GM21447 (cell line): ENCODE data around the gene HAP1.
"Not testable (repeated sequence)": the region's sequence is repeated elsewhere in the genome, so short reads cannot be mapped to it uniquely, and the experiment has no call there.

Experiments
- ATAC-seq: cut with Tn5 transposase; IDR thresholded peaks from one replicate; pipeline ENCODE4 v1.9.1; 2021; ENCODE audit not compliant: unreplicated experiment

Gene HAP1

GRCh38 chr17:41692722-41693521, 41.5 kb downstream of the HAP1 start:
- no peak for ATAC-seq

- no peak for ATAC-seq
Observed at GRCh38 chr17:41691031-41691777, 43.2 kb downstream of the HAP1 start.

- ATAC-seq, result no peak
Observed at GRCh38 chr17:41690497-41690896, 43.9 kb downstream of the HAP1 start.

GRCh38 chr17:41689497-41690299, 44.7 kb downstream of the HAP1 start:
- no peak for ATAC-seq

GRCh38 chr17:41688641-41689496, 45.6 kb downstream of the HAP1 start, which contains the start of gene EIF1:
TSS of gene EIF1 (plus strand) at chr17:41688885. CDS start at chr17:41689039, 154 bp downstream.
- peak; percentile 69 for ATAC-seq

- ATAC-seq, result no peak
Observed at GRCh38 chr17:41687828-41688640, 46.4 kb downstream of the HAP1 start.

- no peak for ATAC-seq
Observed at GRCh38 chr17:41686281-41686680, 48.2 kb downstream of the HAP1 start.

GRCh38 chr17:41685753-41686152, 48.7 kb downstream of the HAP1 start:
- not testable (repeated sequence) for ATAC-seq

GRCh38 chr17:41684035-41684434, 50.4 kb downstream of the HAP1 start:
- no peak for ATAC-seq

GRCh38 chr17:41683441-41684007, 50.9 kb downstream of the HAP1 start:
- ATAC-seq, result no peak

GRCh38 chr17:41682631-41683030, 51.8 kb downstream of the HAP1 start:
- ATAC-seq, result no peak

- no peak for ATAC-seq
Observed at GRCh38 chr17:41681776-41682175, 52.7 kb downstream of the HAP1 start.

- ATAC-seq, result no peak
Observed at GRCh38 chr17:41680426-41681040, 53.9 kb downstream of the HAP1 start.

- no peak for ATAC-seq
Observed at GRCh38 chr17:41679740-41680425, 54.6 kb downstream of the HAP1 start.

- ATAC-seq, result peak; percentile 67
Observed at GRCh38 chr17:41678907-41679739, 55.3 kb downstream of the HAP1 start.

- ATAC-seq, result peak; percentile 20
Observed at GRCh38 chr17:41678411-41678906, 56.0 kb downstream of the HAP1 start.

GRCh38 chr17:41676058-41676419, 58.4 kb downstream of the HAP1 start:
- no peak for ATAC-seq
